GM19468 (cell line): ENCODE measurements around the gene HERC4.
"Not testable (repeated sequence)": the region's sequence is repeated elsewhere in the genome, so short reads cannot be mapped to it uniquely, and the experiment has no call there.

Source experiments
- ATAC-seq: cut with Tn5 transposase; IDR thresholded peaks from one replicate; pipeline ENCODE4 v1.9.1; 2021; ENCODE audit warnings: mild to moderate bottlenecking, moderate library complexity, moderate number of reproducible peaks; ENCODE audit not compliant: unreplicated experiment; ENCODE audit errors: extremely low read depth

The HERC4 gene

GRCh38 chr10:68049289-68050078 lies 25.6 kb downstream of the HERC4 start:
- no peak for ATAC-seq

DNA sequence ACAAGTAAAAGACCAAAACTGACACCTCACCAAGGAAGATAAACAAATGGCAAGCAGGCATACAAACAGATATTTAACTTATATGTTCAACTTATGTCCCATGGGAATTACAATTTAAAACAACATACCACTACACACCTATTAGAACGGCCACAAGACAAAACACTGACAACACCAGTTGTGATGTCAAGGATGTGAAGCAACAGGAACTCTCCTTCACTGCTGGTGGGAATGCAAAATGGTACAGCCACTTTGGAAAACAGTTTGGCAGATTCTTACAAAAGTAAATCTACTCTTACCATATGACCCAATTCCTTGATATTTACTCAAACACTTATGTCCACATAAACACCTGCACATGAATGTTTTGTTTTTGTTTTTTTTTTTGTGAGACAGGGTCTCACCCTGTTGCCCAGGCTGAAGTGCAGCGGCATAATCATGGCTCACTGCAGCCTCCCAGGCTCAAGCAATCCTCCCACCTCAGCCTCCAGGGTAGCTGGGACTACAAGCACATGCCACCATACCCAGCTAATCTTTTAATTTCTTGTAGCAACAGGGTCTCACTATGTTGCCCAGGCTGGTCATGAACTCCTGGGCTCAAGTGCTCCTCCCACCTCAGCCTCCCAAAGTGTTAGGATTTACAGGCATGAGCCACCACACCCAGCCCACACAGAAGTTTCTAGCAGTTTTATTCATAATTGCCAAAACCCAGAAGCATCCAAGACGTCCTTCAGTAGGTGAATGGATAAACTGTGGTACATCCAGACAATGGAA lies 27.3 kb downstream of the HERC4 start:
- no peak for ATAC-seq

- no peak for ATAC-seq
These were observed 28.0 kb downstream of the HERC4 start for GRCh38 chr10:68047122-68047521.

- ATAC-seq: no peak
These were observed 28.4 kb downstream of the HERC4 start for GRCh38 chr10:68046642-68047041.

DNA sequence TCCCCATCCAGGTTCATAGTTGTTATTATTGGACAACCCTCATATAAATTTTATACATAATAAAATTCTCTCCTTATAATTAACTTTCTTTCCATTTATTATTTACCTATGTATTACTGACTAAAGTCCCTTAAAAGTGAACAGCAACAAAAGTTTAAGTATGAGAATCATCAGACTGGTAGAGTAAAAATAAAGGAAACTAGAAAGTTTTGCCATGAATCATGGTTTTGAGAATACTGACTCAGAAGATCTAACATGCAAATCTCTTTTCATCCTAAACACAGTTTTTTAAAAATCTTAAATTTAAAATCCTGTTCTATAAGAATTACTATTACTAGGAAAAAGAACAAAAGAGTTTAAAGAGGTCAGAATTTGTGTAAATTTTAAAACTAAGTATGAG lies 32.1 kb downstream of the HERC4 start:
- no peak for ATAC-seq

- ATAC-seq: no peak
These were observed 43.0 kb downstream of the HERC4 start for GRCh38 chr10:68032113-68032512.

- ATAC-seq: no peak
These were observed 47.7 kb downstream of the HERC4 start for GRCh38 chr10:68027429-68027828.

GRCh38 chr10:68023292-68023691 lies 51.8 kb downstream of the HERC4 start:
- no peak for ATAC-seq

GRCh38 chr10:68022324-68022723 lies 52.8 kb downstream of the HERC4 start:
- ATAC-seq: not testable (repeated sequence)

- not testable (repeated sequence) for ATAC-seq
These were observed 58.6 kb downstream of the HERC4 start for GRCh38 chr10:68016519-68016918.

GRCh38 chr10:68010426-68010940 lies 64.6 kb downstream of the HERC4 start:
- ATAC-seq: no peak

DNA sequence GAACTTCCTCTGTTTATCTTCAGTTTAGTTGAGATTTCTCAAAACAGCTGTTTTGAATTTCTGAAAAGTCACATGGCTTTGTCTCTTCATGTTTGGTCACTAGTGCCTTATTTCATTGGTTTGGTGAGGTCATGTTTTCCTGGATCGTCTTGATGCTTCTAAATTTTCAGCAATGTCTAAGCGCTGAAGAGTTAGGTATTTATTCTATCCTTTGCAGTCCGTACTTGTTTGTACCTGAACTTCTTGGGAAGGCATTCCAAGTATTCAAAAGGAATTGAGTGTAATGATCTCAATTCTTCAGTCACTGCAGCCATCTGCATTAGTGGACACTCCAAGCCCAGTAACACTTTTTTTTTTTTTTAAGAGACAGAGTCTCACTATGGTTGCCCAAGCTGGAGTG lies 67.7 kb downstream of the HERC4 start:
- ATAC-seq: no peak

- no peak for ATAC-seq
These were observed 73.5 kb downstream of the HERC4 start for GRCh38 chr10:68001539-68001938.

DNA sequence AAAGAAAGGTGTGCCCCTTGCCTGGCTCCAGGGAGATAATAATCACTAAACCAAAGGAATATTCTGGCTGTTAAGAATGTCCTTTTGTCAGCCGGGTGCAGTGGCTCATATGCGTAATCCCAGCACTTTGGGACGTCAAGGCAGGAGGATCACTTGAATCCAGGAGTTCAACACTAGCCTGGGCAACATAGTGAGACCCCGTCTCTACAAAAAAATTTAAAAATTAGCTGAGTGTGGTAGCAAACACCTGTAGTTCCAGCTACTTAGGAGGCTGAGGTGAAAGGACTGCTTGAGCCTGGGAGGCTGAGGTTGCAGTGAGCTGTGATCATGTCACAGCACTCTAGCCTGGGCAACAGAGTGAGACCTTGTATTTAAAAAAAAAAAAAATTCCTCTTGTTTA lies 74.1 kb downstream of the HERC4 start:
- no peak for ATAC-seq

DNA sequence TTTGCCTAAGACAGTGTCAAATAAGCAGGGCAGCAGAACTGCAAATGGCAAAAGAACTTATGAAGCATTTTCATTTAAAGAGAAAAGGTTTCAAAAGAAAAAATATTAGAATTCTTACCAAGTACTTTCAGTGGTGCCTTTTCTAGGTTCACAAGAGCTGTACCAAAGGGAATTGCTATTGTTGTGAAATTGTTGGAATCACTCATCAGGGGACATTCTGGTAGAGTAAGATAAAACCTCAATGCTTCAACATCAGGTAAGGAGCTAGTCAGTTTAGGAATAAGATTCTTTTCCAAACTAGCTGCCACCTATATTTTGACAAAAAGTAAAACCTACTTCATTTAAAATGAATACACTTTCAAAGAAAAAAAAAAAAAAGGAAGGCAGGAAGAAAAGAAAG lies 85.0 kb downstream of the HERC4 start:
- ATAC-seq: no peak

GRCh38 chr10:67988606-67989005 lies 86.5 kb downstream of the HERC4 start:
- ATAC-seq: no peak

GRCh38 chr10:67982603-67983002 lies 92.5 kb downstream of the HERC4 start:
- ATAC-seq: not testable (repeated sequence)

DNA sequence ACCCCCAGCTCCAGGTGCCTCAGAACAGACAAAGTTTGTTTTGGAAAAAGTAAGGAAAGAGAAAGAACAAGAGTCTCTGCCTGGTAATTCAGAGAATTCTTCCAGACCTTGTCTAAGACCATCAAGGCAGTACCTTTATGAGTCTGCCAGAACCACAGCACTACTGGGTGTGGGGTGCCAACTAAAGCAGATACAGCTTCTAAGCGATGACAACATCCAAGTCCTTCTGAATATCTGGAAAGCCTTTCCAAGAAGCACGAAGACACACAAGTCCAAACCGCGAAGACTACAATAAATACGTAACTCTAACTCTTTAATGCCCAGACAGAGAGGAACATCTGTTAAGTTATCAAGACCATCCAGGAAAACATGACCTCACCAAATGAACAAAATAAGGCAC lies 96.3 kb downstream of the HERC4 start:
- ATAC-seq: no peak

- no peak for ATAC-seq
These were observed 97.8 kb downstream of the HERC4 start for GRCh38 chr10:67977251-67977650.

DNA sequence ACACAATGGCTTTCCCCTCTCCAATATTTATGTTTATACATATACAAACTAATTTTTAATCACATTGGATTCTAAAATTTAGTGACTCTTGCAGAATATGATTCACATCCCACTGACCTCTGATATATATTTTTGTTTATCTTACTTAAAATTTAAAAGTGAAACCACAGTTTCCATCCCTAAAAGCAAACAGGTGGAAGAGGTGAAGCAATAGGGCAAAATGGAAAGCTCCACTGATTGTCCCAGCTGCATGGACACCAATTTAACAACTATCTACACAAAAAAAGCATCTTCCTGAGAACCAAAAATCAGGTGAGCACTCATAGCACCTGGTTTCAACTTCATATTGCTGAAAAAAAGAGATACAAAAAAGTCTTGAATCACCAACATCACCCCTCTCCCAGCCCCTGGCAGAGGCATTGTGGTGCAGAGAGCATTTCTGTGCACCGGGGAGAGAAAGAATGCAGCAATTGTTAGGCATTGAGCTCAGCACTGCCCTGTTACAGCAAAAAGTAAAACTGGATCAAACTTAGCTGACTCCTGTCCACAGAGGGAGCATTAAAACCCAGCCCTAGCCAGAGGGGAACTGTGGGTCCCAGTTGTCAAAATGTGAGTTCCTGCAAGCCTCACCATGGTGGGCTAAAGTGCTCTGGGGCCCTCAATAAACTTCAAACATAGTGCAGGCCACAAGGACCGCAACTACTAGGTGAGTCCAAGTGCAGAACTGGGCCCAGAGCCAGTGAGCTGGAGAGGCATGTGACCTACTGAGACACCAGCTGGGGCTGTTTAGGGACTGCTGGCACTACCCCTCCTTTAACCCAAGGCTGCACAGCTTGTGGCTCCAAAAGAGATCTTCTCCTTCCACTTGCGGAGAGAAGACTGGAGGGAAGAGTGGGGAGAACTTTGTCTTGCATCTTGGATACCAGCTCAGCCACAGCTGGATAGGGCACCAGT lies 98.5 kb downstream of the HERC4 start:
- ATAC-seq: no peak
